ENCODE results near the gene SETDB2.

SETDB2 gene

GRCh38 chr13:49539746-49540145 is 95.7 kb downstream of the SETDB2 start:
- Histone ChIP-seq H3K36me3 (ENCODE audit: control insufficient read depth in 1 of 2, insufficient read depth in 2 of 2, low read length in 2 of 2) (peaks cover 9 to 12% of the 10 kb centered on the region in 2 donors), H3K27ac (ENCODE audit: low read depth, low read length) (no peak overlapping the region), H3K4me3 (ENCODE audit: low read depth in 1 of 2, low read length in 2 of 2) (no peak overlapping the region)

DNA sequence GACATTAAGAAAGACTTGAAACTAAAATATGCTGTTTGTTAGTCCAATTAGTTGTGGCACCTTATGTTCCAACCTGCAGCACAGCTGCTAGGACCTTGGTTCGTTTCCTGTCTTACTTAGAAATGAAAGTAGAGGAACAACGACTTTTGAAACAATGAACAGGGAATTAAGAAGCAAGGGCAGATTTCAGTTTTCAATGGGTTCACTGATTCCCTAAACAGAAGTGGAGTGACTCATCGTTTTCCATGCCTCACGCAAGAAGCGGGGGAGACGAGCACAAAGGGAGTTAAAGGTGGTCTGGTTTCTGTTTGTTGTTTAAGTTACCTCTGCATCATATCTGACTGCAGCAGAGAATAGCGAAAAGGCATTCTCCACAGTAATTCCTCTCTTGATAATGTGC is 96.5 kb downstream of the SETDB2 start:
- Histone ChIP-seq H3K27ac (ENCODE audit: low read depth, low read length) (no peak overlapping the region), H3K4me3 (ENCODE audit: low read depth in 1 of 2, low read length in 2 of 2) (peak overlapping the region in 1 of 2 donors; percentile 15), H3K9me3 (ENCODE audit: control insufficient read depth in 1 of 2, low read length in 2 of 2) (no peaks in the 10 kb centered on the region), H3K27me3 (ENCODE audit: control insufficient read depth in 1 of 2, insufficient read depth in 2 of 2, low read length in 2 of 2) (no peaks in the 10 kb centered on the region), H3K4me1 (ENCODE audit: control insufficient read depth in 1 of 2, insufficient read depth in 2 of 2, low read length in 2 of 2) (no peaks in the 10 kb centered on the region), H3K36me3 (ENCODE audit: control insufficient read depth in 1 of 2, insufficient read depth in 2 of 2, low read length in 2 of 2) (peaks cover 9 to 13% of the 10 kb centered on the region in 2 donors), H3K9ac (ENCODE audit: low read depth in 1 of 2, low read length in 2 of 2) (no peak overlapping the region)

More at GRCh38 chr13:49539746-49540145, 95.7 kb downstream of the SETDB2 start:
- no peaks in the 10 kb centered on the region for H3K27me3 ChIP-seq (ENCODE audit: control insufficient read depth in 1 of 2, insufficient read depth in 2 of 2, low read length in 2 of 2)
- H3K9ac ChIP-seq (ENCODE audit: low read depth in 1 of 2, low read length in 2 of 2) = no peak overlapping the region
- H3K4me1 ChIP-seq (ENCODE audit: control insufficient read depth in 1 of 2, insufficient read depth in 2 of 2, low read length in 2 of 2) = no peaks in the 10 kb centered on the region
- H3K9me3 ChIP-seq (ENCODE audit: control insufficient read depth in 1 of 2, low read length in 2 of 2) = no peaks in the 10 kb centered on the region

- no peak overlapping the region for H3K27ac ChIP-seq (ENCODE audit: low read depth, low read length)
- H3K9ac ChIP-seq (ENCODE audit: low read depth in 1 of 2, low read length in 2 of 2) = no peak overlapping the region
- peaks cover 9 to 28% of the 10 kb centered on the region in 2 donors for H3K36me3 ChIP-seq (ENCODE audit: control insufficient read depth in 1 of 2, insufficient read depth in 2 of 2, low read length in 2 of 2)
- no peaks in the 10 kb centered on the region for H3K27me3 ChIP-seq (ENCODE audit: control insufficient read depth in 1 of 2, insufficient read depth in 2 of 2, low read length in 2 of 2)
- no peaks in the 10 kb centered on the region for H3K4me1 ChIP-seq (ENCODE audit: control insufficient read depth in 1 of 2, insufficient read depth in 2 of 2, low read length in 2 of 2)
- no peak overlapping the region for H3K4me3 ChIP-seq (ENCODE audit: low read depth in 1 of 2, low read length in 2 of 2)
- H3K9me3 ChIP-seq (ENCODE audit: control insufficient read depth in 1 of 2, low read length in 2 of 2) = no peaks in the 10 kb centered on the region
Measured at GRCh38 chr13:49543656-49544055, 99.6 kb downstream of the SETDB2 start.

All from duodenal mucosa (tissue), 2 donors.